NCI-H2081 treated with DMSO at 0.1 percent for 48 hours (cell line): ENCODE measurements around the gene DLL1.
"Not testable (repeated sequence)": the region's sequence is repeated elsewhere in the genome, so short reads cannot be mapped to it uniquely, and the experiment has no call there.

ENCODE experiments used
- DNase-seq: peaks from one replicate; lab custom pipeline; 2025; lab: John Stamatoyannopoulos, UW

Gene DLL1

GRCh38 chr6:170266061-170266825, 24.6 kb downstream of the DLL1 start:
- DNase-seq, result no peak

- peak; percentile 13 for DNase-seq
Measured at GRCh38 chr6:170265655-170266054, 25.2 kb downstream of the DLL1 start.

- not testable (repeated sequence) for DNase-seq
Measured at GRCh38 chr6:170264644-170265043, 26.2 kb downstream of the DLL1 start.

- no peak for DNase-seq
Measured at GRCh38 chr6:170264086-170264485, 26.8 kb downstream of the DLL1 start.

GRCh38 chr6:170263410-170263809, 27.5 kb downstream of the DLL1 start:
- no peak for DNase-seq

- no peak for DNase-seq
Measured at GRCh38 chr6:170262489-170263088, 28.3 kb downstream of the DLL1 start.

GRCh38 chr6:170261643-170262488, 29.0 kb downstream of the DLL1 start:
- DNase-seq, result no peak

GRCh38 chr6:170260686-170261085, 30.2 kb downstream of the DLL1 start:
- DNase-seq, result no peak

- DNase-seq, result no peak
Measured at GRCh38 chr6:170259278-170259677, 31.6 kb downstream of the DLL1 start.

- no peak for DNase-seq
Measured at GRCh38 chr6:170258407-170258806, 32.5 kb downstream of the DLL1 start.

- no peak for DNase-seq
Measured at GRCh38 chr6:170257376-170257775, 33.5 kb downstream of the DLL1 start.

- no peak for DNase-seq
Measured at GRCh38 chr6:170256641-170257040, 34.2 kb downstream of the DLL1 start.

- DNase-seq, result no peak
Measured at GRCh38 chr6:170255426-170256125, 35.3 kb downstream of the DLL1 start.

- no peak for DNase-seq
Measured at GRCh38 chr6:170254315-170255213, 36.3 kb downstream of the DLL1 start.

GRCh38 chr6:170253910-170254269, 37.0 kb downstream of the DLL1 start:
- no peak for DNase-seq

- no peak for DNase-seq
Measured at GRCh38 chr6:170253226-170253909, 37.5 kb downstream of the DLL1 start.

- DNase-seq, result no peak
Measured at GRCh38 chr6:170251776-170252571, 38.9 kb downstream of the DLL1 start.

- no peak for DNase-seq
Measured at GRCh38 chr6:170250981-170251775, 39.7 kb downstream of the DLL1 start.

GRCh38 chr6:170250455-170250854, 40.4 kb downstream of the DLL1 start:
- no peak for DNase-seq
